ENCODE data around the gene ERI3. TPM values are rescaled to one million over a fixed set of nuclear protein-coding genes. Genes with fewer than 3 reads are reported as not detected.
A peak's percentile ranks its signal among the peaks of the same experiment; 100 is the strongest.

ERI3 gene
- total and polyA plus RNA-seq, 4 donors, result 68.7 to 125 (median 107) TPM

DNA sequence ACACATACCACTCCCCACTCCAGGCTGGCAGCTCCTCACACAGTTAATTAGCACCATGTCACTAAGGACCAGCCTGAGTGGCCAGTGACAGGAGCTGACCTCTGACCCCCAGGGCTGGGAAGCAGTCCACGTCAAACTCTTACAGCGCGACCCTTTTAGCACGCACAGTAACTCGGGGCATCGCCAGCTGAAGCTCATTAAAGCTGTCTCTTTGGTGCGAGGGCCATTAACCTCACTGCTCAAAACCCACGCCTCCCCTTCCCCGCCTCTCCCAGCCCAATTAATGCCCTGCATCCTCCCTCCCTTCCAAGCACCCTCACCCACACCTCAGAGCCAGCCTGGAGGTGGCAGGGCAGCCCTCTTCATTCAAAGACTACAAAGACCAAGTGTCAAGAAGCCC, 110.1 kb downstream of the ERI3 start:
- H3K27me3 ChIP-seq (ENCODE audit: control insufficient read depth, insufficient read depth, low read length), result no peaks in the 10 kb centered on the region
- peaks cover 51% of the 10 kb centered on the region for H3K36me3 ChIP-seq (ENCODE audit: control insufficient read depth, insufficient read depth, low read length)
- no peak overlapping the region for H3K4me3 ChIP-seq (ENCODE audit: low read depth, low read length)
- no peaks in the 10 kb centered on the region for H3K9me3 ChIP-seq (ENCODE audit: control insufficient read depth, insufficient read depth, low read length)
- H3K4me1 ChIP-seq (ENCODE audit: control insufficient read depth, insufficient read depth, low read length), result peaks cover 36% of the 10 kb centered on the region
- no peak overlapping the region for H3K27ac ChIP-seq (ENCODE audit: low read depth, low read length)
- DNase-seq (ENCODE audit: low read depth in 4 of 6, low spot score in 6 of 6), result no peak
- 56% methylated on average over 9 of the region's 9 CpGs for WGBS (ENCODE audit: insufficient coverage)

DNA sequence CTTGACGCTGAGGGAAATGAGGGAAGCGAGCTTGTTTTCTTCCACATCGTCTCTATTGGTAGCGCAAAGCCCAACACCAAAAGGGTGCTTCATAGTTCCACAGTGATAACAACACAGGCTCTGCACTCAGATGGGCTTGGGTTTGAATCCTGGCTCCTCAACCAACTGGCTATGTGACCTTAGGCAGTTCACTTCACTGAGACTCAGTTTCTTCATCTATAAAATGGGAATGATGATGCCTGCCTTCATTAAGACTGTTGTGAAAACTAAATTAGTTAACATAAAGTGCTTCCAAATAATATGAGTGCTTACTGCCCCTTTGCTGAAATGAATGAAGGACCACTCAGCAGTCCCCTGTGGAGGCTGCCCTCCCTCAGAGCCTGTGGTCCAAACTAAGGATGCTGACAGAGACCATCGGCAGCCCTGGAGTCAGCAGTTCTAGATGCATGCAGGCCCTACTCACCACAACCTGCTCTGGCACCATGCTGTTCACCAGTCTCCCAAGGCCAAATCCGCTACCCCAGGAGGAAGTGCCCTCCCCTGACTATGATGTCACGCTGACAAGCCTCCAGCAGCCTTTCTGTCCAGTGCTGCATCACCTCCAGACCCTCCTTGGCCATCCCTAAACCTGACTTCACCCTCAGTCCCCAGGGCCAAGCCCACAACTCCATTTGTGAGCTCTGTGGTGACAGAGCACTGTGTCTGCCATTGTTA, 111.1 kb downstream of the ERI3 start:
- peaks cover 51% of the 10 kb centered on the region for H3K36me3 ChIP-seq (ENCODE audit: control insufficient read depth, insufficient read depth, low read length)

DNA sequence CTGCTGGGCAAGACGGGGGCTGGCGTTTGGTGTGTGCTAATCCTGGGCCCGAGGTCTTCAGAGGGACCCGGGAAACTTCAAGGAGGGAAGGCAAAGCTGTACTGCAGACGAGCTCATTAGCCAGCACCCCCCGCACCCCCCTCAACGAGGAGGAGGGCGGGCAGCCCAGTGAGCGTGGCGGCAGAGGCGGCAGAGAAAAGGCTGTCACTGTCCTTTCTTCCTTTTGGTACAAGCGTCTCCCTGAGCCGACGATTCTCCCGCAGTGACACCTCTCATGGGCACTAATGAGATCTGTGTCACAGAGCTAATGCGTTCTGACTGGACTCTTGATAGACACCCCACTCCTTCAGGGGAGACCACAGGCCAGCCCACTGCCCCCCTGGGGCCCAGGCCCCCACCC, 112.3 kb downstream of the ERI3 start:
- Histone ChIP-seq H3K27ac (ENCODE audit: low read depth, low read length) (no peak overlapping the region), H3K27me3 (ENCODE audit: control insufficient read depth, insufficient read depth, low read length) (no peaks in the 10 kb centered on the region), H3K4me3 (ENCODE audit: low read depth, low read length) (no peak overlapping the region), H3K9me3 (ENCODE audit: control insufficient read depth, insufficient read depth, low read length) (no peaks in the 10 kb centered on the region), H3K36me3 (ENCODE audit: control insufficient read depth, insufficient read depth, low read length) (peaks cover 42% of the 10 kb centered on the region), H3K4me1 (ENCODE audit: control insufficient read depth, insufficient read depth, low read length) (peaks cover 48% of the 10 kb centered on the region)
- WGBS (ENCODE audit: insufficient coverage), result 47% methylated on average over 14 of the region's 16 CpGs
- DNase-seq (ENCODE audit: low read depth in 4 of 6, low spot score in 6 of 6), result no peak

More for the DNA sequence above, 111.1 kb downstream of the ERI3 start:
- 94% methylated on average over 7 of the region's 7 CpGs for WGBS (ENCODE audit: insufficient coverage)
- H3K27me3 ChIP-seq (ENCODE audit: control insufficient read depth, insufficient read depth, low read length), result no peaks in the 10 kb centered on the region
- no peak overlapping the region for H3K4me3 ChIP-seq (ENCODE audit: low read depth, low read length)
- no peak for DNase-seq (ENCODE audit: low read depth in 4 of 6, low spot score in 6 of 6)
- no peaks in the 10 kb centered on the region for H3K9me3 ChIP-seq (ENCODE audit: control insufficient read depth, insufficient read depth, low read length)
- peaks cover 37% of the 10 kb centered on the region for H3K4me1 ChIP-seq (ENCODE audit: control insufficient read depth, insufficient read depth, low read length)
- H3K27ac ChIP-seq (ENCODE audit: low read depth, low read length), result no peak overlapping the region

DNA sequence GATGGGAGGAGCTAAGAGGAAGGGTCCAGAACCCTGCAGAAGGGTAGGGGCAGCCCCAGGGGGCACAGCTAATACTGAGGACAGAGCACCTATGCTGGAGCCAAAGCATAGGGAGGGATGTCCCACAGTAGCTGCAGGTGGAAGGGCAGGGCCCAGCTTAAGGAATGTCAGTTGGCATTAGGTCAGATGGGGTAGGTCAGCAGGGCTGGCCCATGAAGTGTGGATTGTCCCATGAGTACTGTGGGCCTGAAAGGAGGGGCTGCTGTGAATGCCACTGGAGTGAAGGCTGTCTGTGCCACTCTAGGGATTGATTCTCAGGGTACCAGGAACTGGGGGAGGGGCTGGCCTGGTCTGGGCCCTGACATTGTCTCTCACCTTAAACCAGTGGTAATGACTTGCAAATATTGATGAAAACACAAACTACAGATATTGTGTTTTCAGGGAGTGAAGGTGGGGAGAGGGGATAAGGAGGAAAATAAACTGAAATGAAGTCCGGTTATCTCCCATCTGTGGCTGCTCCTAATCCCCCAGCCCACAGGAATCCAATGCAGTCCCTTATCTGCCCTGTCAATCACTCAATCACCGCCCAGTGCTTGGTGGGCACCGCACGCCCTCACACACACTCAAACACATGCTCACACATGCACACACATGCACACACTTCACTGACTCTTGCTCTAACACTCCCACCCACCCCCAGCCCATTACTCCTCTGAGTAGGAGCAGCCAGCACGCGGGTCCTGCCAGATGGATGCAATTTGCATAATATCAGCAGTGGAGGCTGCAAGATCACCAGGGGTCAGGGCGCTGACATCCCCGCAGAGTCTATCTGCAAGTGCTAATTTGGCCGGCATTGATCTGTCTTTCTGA, 114.0 kb downstream of the ERI3 start:
- H3K4me1 ChIP-seq (ENCODE audit: control insufficient read depth, insufficient read depth, low read length), result peaks cover 52% of the 10 kb centered on the region
- no peak for DNase-seq (ENCODE audit: low read depth in 4 of 6, low spot score in 6 of 6)
- peaks cover 43% of the 10 kb centered on the region for H3K36me3 ChIP-seq (ENCODE audit: control insufficient read depth, insufficient read depth, low read length)
- H3K27me3 ChIP-seq (ENCODE audit: control insufficient read depth, insufficient read depth, low read length), result no peaks in the 10 kb centered on the region
- peak overlapping the region; percentile 80 for H3K27ac ChIP-seq (ENCODE audit: low read depth, low read length)
- H3K9me3 ChIP-seq (ENCODE audit: control insufficient read depth, insufficient read depth, low read length), result no peaks in the 10 kb centered on the region
- 78% methylated on average over 7 of the region's 9 CpGs for WGBS (ENCODE audit: insufficient coverage)
- no peak overlapping the region for H3K4me3 ChIP-seq (ENCODE audit: low read depth, low read length)

DNA sequence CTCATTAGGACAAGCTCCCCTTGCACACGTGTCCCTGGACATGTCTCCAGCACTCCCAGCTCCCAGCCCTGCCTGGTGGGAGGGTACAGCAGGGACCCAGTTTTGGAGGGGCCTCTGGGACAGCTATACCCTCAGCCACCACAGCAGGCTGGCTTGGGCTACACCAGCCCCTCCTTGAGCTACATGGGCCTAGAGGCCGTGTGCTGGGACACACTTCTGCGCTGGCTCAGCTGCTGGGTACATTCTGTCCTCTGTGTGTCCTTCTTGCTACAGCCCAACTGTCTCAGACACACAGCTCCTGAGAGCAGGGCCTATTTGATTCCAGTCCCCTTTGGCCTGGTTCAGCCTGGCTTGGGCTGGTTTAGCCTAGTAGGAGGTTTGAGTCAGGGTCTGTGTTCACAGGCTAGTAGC, 115.1 kb downstream of the ERI3 start:
- H3K27me3 ChIP-seq (ENCODE audit: control insufficient read depth, insufficient read depth, low read length), result no peaks in the 10 kb centered on the region
- H3K4me3 ChIP-seq (ENCODE audit: low read depth, low read length), result no peak overlapping the region
- 64% methylated on average over 3 of the region's 3 CpGs for WGBS (ENCODE audit: insufficient coverage)
- peak overlapping the region; percentile 80 for H3K27ac ChIP-seq (ENCODE audit: low read depth, low read length)
- peaks cover 48% of the 10 kb centered on the region for H3K4me1 ChIP-seq (ENCODE audit: control insufficient read depth, insufficient read depth, low read length)
- DNase-seq (ENCODE audit: low read depth in 4 of 6, low spot score in 6 of 6), result no peak
- H3K36me3 ChIP-seq (ENCODE audit: control insufficient read depth, insufficient read depth, low read length), result peaks cover 42% of the 10 kb centered on the region
- H3K9me3 ChIP-seq (ENCODE audit: control insufficient read depth, insufficient read depth, low read length), result no peaks in the 10 kb centered on the region

DNA sequence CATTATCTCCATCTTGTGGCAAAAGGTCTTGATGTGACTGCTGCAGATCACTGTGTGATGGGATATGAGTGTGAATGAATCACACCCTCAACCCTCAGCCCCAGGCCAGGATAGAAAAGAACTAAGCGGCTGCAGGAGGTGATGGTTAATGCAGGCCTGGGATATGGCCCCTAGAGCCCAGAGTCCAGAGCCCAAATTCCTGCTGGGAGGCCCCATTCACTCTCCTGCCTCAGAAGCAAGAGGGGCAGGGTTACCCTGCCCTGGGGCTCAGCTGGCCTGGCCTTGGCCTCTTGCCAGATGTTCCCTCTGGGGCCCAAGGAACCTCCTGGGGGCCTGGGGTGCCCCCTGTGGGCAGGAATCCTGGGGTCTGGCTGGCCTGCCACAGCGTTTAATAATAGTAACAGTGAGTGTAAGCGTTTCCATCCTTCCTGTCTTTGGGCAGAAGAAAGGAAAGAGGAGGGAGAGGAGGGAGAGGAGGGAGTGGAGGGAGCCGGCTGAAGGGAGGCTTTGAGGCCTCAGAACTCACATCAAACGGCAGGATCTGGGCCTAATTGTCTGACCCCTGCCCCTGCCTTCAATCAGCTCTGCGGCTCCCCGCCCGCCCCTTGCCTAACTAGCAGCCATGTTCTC, 115.6 kb downstream of the ERI3 start:
- Histone ChIP-seq H3K4me1 (ENCODE audit: control insufficient read depth, insufficient read depth, low read length) (peaks cover 48% of the 10 kb centered on the region), H3K27me3 (ENCODE audit: control insufficient read depth, insufficient read depth, low read length) (no peaks in the 10 kb centered on the region), H3K9me3 (ENCODE audit: control insufficient read depth, insufficient read depth, low read length) (no peaks in the 10 kb centered on the region), H3K27ac (ENCODE audit: low read depth, low read length) (peak overlapping the region; percentile 80), H3K4me3 (ENCODE audit: low read depth, low read length) (no peak overlapping the region), H3K36me3 (ENCODE audit: control insufficient read depth, insufficient read depth, low read length) (peaks cover 38% of the 10 kb centered on the region)
- DNase-seq (ENCODE audit: low read depth in 4 of 6, low spot score in 6 of 6), result peak in 1 of 6 donors; percentile 63
- WGBS (ENCODE audit: insufficient coverage), result 35% methylated on average over 6 of the region's 8 CpGs

DNA sequence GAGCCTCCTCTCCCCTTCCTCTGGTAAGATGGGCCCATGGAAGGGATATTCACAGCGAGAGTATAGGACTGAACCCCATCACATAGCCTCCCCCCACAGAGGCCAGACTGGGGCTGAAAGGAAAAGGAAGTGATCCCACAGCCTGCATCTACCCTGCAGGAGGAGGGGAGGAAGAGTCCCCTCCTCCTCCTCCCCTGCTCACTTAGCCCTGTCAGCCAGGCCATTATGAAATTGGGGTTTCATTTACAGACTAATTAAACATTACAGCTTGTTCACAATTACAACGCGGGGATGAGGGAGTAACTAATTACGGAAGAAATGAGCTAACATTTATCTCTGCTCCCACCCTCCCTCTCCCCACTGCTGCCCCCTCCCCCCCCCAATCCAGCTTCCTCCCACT, 116.4 kb downstream of the ERI3 start:
- no CpG with 5 or more reads among the region's 4 CpGs for WGBS (ENCODE audit: insufficient coverage)

DNA sequence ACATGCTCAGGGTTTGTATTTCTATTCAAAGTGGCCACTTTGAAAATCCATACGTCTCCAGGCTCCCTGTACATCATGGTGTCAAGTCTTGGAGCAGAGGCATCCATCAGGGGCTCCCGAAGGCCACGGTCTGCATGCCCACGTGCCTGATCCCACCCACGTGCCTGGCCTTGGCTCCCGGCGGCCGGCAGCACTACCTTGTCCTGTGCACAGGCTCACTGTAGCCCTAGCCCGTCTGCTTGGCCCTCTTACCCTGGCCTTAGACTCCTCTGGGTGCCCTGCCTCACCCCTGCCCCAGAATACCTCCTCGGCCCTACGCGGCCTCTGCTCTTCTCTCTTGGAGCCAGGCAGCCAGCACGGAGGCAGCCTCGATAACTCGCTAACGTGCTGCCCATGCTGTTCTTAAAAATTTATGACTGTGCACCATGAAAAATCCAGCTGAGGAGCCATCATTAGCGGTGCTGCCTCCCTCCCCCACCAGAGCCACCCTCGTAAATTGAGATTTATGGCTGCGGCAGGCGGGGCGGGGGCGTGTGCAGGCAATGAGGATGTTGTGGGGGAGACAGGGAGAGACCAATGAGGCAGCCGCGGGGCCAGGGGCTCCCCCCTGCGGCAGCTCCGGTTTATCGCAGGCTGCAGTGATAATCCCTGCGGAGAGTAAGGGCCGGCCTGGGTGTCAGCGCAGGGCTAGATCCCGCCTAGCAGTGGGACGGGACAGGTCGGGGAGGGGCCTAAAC, 117.2 kb downstream of the ERI3 start:
- Histone ChIP-seq H3K36me3 (ENCODE audit: control insufficient read depth, insufficient read depth, low read length) (peaks cover 31% of the 10 kb centered on the region), H3K9me3 (ENCODE audit: control insufficient read depth, insufficient read depth, low read length) (no peaks in the 10 kb centered on the region), H3K4me1 (ENCODE audit: control insufficient read depth, insufficient read depth, low read length) (peaks cover 46% of the 10 kb centered on the region), H3K27ac (ENCODE audit: low read depth, low read length) (peak overlapping the region; percentile 70), H3K27me3 (ENCODE audit: control insufficient read depth, insufficient read depth, low read length) (no peaks in the 10 kb centered on the region), H3K4me3 (ENCODE audit: low read depth, low read length) (no peak overlapping the region)
- DNase-seq (ENCODE audit: low read depth in 4 of 6, low spot score in 6 of 6), result peak in 4 of 6 donors; percentile 30 to 93 (median 60)
- 32% methylated on average over 27 of the region's 33 CpGs for WGBS (ENCODE audit: insufficient coverage)

More for the DNA sequence above, 116.4 kb downstream of the ERI3 start:
- Histone ChIP-seq H3K27me3 (ENCODE audit: control insufficient read depth, insufficient read depth, low read length) (no peaks in the 10 kb centered on the region), H3K9me3 (ENCODE audit: control insufficient read depth, insufficient read depth, low read length) (no peaks in the 10 kb centered on the region), H3K4me3 (ENCODE audit: low read depth, low read length) (no peak overlapping the region), H3K4me1 (ENCODE audit: control insufficient read depth, insufficient read depth, low read length) (peaks cover 48% of the 10 kb centered on the region), H3K36me3 (ENCODE audit: control insufficient read depth, insufficient read depth, low read length) (peaks cover 37% of the 10 kb centered on the region), H3K27ac (ENCODE audit: low read depth, low read length) (peak overlapping the region; percentile 70)
- peak in 1 of 6 donors; percentile 92 for DNase-seq (ENCODE audit: low read depth in 4 of 6, low spot score in 6 of 6)

All from spinal cord (tissue), 10 donors.